Heart left ventricle (tissue), 16 donors: ENCODE results near the gene SMC5. TPM values are rescaled to one million over a fixed set of nuclear protein-coding genes. Genes with fewer than 3 reads are reported as not detected.
A peak's percentile ranks its signal among the peaks of the same experiment; 100 is the strongest.

Source experiments
- ATAC-seq, 4 donors: fragments of 200-7000 bp; cut with Tn5 transposase; one replicate each; pipeline ENCODE4 v1.9.1; 2020 to 2022; ENCODE audit warnings: moderate library complexity in 4 of 4, mild to moderate bottlenecking in 3 of 4, moderate number of reproducible peaks in 1 of 4
- DNase-seq, 5 donors: peaks; one replicate each; pipeline ENCODE4 v3.0.0-alpha.2; 2020
- H3K27ac ChIP-seq, 12 donors: fragments of 200-600 bp; sonication (generic) in 4 of 12; one replicate each; pipeline versions ENCODE4 v1.5.0 to v1.8.0; 2016 to 2022; ENCODE audit warnings: mild to moderate bottlenecking in 2 of 12
- H3K27me3 ChIP-seq, 9 donors: fragments of 200-600 bp; sonication (generic) in 2 of 9; one replicate each; pipeline versions ENCODE4 v1.5.1 to v1.8.0; 2016 to 2022; ENCODE audit warnings: mild to moderate bottlenecking in 3 of 9
- H3K36me3 ChIP-seq, 9 donors: fragments of 200-600 bp; sonication (generic) in 2 of 9; one replicate each; pipeline versions ENCODE4 v1.5.0 to v1.8.0; 2018 to 2022; ENCODE audit warnings: mild to moderate bottlenecking in 2 of 9
- H3K4me1 ChIP-seq, 12 donors: fragments of 200-600 bp; sonication (generic) in 4 of 12; one replicate each; pipeline versions ENCODE4 v1.5.0 to v1.8.0; 2016 to 2022; ENCODE audit warnings: mild to moderate bottlenecking in 3 of 12
- H3K4me3 ChIP-seq, 12 donors: fragments of 200-600 bp; sonication (generic) in 4 of 12; one replicate each; pipeline versions ENCODE4 v1.5.0 to v1.8.0; 2017 to 2022; ENCODE audit warnings: mild to moderate bottlenecking in 9 of 12, moderate library complexity in 4 of 12
- H3K9me3 ChIP-seq, 12 donors: fragments of 200-600 bp; sonication (generic) in 4 of 12; one replicate each; pipeline versions ENCODE4 v1.5.0 to v1.8.0; 2016 to 2022; ENCODE audit warnings: mild to moderate bottlenecking in 1 of 12
- CTCF ChIP-seq, 12 donors: fragments of 200-600 bp; sonication (generic) in 4 of 12; IDR thresholded peaks; one replicate each; pipeline versions ENCODE4 v1.5.0 to v1.8.0; 2018 to 2022; ENCODE audit warnings: antibody characterized with exemption in 12 of 12, mild to moderate bottlenecking in 5 of 12
- POLR2A ChIP-seq, 2 donors: fragments of 450-650 bp; IDR thresholded peaks; one replicate each; pipeline ENCODE4 v1.6.1; 2017; ENCODE audit warnings: antibody characterized with exemption in 2 of 2, mild to moderate bottlenecking in 2 of 2, moderate library complexity in 2 of 2
- WGBS, 4 donors: extraction: QIAGEN DNeasy Blood & Tissue Kit in 2 of 4; methylation state at CpG; one replicate each; pipeline versions ENCODE4 v1.1.5 to v1.1.7; 2013 to 2018; 5-methylcytosine and 5-hydroxymethylcytosine counted together
- intact Hi-C, 10 donors: fragments of 100-400 bp; cut with DNase I; formaldehyde crosslinking; loops; one replicate each; pipeline versions ENCODE4 v1.11.1 to v1.14.2; 2022
- polyA plus RNA-seq, 2 donors: library from polyadenylated mRNA; stranded (reverse); fragments of 200-250 nt; gene quantifications; one replicate each; pipeline ENCODE4 v1.2.3, GENCODE V29; 2013
- total RNA-seq, 9 donors: library from RNA; depleted of rRNA in 2 of 9; stranded (reverse); fragments of >200 nt in 2 of 9; fragmentation: NEBNext Ultra II Directional in 3 of 9; extraction: Animal tissue kit (Norgen Biotek cat#: 25700) in 3 of 9; gene quantifications; one replicate each; pipeline versions ENCODE4 v1.1.0 to v1.2.4, GENCODE V29; 2016 to 2023
- donor health status: ischemic (EF 13 %, LVEDD 7.1; RV severe dilation, severe dysfunction).
- donor health status: healthy with polysubstance abuse.
- donor health status: DM: no; HTN: yes; CAD: no.
- donor health status: DM: no; HTN: no; CAD: no.
- donor health status: ischemic (EF 25% LVEDD 6.9; RV normal size, moderate dysfunction).
- donor health status: ischemic (EF 25% LVEDD 5.7; RV mildly dilated, moderate dysfunction).
- donor health status: healthy.
- donor health status: DM: yes; HTN: yes; CAD: no.
- donor health status: ischemic (EF 35%, LVEDD 5.7; RV mildly dilated, moderate dysfunction).
- donor health status: nonischemic (EF 11% LVEDD 7.7; RV severe dilation, severe dysfunction).
- donor health status: DM: yes; HTN: yes; CAD: no.
- donor health status: PGD.
- donor health status: ischemic (EF 29% LVEDD 5.4; RV normal size, mild dysfunction).
- donor health status: nonischemic (EF 23%, LVEDD 6.1; RV moderate dilation, normal function).

The SMC5 gene
- total and polyA plus RNA-seq, 11 donors, result 6.8 to 14.6 (median 11.0) TPM

- Histone ChIP-seq H3K9me3 (no peaks in the 10 kb centered on the region), H3K27ac (no peak overlapping the region), H3K4me1 (no peaks in the 10 kb centered on the region), H3K4me3 (no peak overlapping the region), H3K36me3 (peaks cover 0 to 23% (median 0%) of the 10 kb centered on the region in 9 donors), H3K27me3 (no peaks in the 10 kb centered on the region)
- no peak for DNase-seq
- no peak for ATAC-seq
- TF ChIP-seq CTCF (IDR thresholded peaks at IDR 0.05) (no peak), POLR2A (IDR thresholded peaks at IDR 0.05) (no peak)
- intact Hi-C loops, result loop anchor here in 4 of 10 donors (10.0 kb wide), 5 partner anchors 85 to 245 kb away; no protein-coding TSS in a partner anchor
- 89 to 98% (median 96%) methylated on average over 2 of the region's 2 CpGs for WGBS, 4 donors
These were observed 38.6 kb upstream of the SMC5 start for GRCh38 chr9:70220216-70220615.

DNA sequence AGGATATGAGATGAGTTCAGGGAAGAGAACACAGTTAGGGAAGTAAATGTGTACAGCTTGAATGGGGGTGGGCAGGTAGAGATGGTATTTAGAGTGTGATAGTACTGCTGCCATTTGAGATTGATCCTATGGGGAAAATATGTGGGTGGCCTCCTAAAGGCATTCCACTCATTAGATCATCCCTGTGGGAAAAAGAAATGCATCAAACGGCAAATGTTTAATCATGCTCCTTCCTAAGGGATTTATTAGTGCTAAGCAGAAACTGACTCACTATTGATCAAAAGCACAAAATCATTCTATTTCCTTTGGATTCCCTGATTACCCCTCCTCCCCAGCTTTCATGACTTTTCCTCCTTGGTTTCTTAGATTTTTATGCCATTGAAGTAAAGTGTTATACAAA lies 36.4 kb upstream of the SMC5 start:
- ATAC-seq (no peak), DNase-seq (no peak)
- H3K27me3 ChIP-seq, result no peaks in the 10 kb centered on the region
- 81 to 89% (median 86%) methylated on average over 1 of the region's 1 CpG for WGBS, 4 donors
- H3K4me1 ChIP-seq, result no peaks in the 10 kb centered on the region
- H3K9me3 ChIP-seq, result no peaks in the 10 kb centered on the region
- intact Hi-C loops, result loop anchor here in 4 of 10 donors (10.0 kb wide), 5 partner anchors 88 to 248 kb away; no protein-coding TSS in a partner anchor
- H3K27ac ChIP-seq, result no peak overlapping the region
- H3K36me3 ChIP-seq, result peaks cover 0 to 38% (median 0%) of the 10 kb centered on the region in 9 donors
- no peak overlapping the region for H3K4me3 ChIP-seq
- TF ChIP-seq POLR2A (IDR thresholded peaks at IDR 0.05) (no peak), CTCF (IDR thresholded peaks at IDR 0.05) (no peak)

DNA sequence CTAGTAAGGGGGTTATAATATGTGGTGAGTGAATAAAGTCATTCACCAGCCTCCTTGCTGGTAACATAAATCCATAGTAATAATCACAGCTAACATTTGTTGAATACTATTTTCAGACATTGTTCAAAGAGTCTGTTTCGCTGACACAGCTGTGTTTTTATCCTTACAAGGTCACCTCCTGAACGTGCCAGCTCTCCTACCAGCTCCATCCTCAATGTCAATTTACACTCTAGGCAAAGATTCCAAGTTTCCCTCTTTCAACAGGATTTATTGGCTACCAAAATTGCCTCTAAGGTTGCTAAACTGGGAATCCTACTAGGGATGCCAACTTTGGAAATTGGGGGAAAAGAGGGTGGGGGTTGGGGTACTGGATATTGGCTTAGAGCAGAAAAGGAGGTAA lies 30.7 kb upstream of the SMC5 start:
- H3K27ac ChIP-seq, result peak overlapping the region in 3 of 12 donors; percentile 6 to 43 (median 13)
- peaks cover 0 to 15% (median 0%) of the 10 kb centered on the region in 9 donors for H3K36me3 ChIP-seq
- intact Hi-C loops, result loop anchor here in 6 of 10 donors (2.0 to 10.0 kb wide), 9 partner anchors 93 to 257 kb away; no protein-coding TSS in a partner anchor
- no peak for DNase-seq
- H3K9me3 ChIP-seq, result no peaks in the 10 kb centered on the region
- no peak for ATAC-seq
- H3K4me3 ChIP-seq, result no peak overlapping the region
- peaks cover 0 to 17% (median 9%) of the 10 kb centered on the region in 12 donors for H3K4me1 ChIP-seq
- WGBS, 4 donors, result 40 to 68% (median 54%) methylated on average over 2 of the region's 2 CpGs
- TF ChIP-seq CTCF (IDR thresholded peaks at IDR 0.05) (no peak), POLR2A (IDR thresholded peaks at IDR 0.05) (no peak)
- no peaks in the 10 kb centered on the region for H3K27me3 ChIP-seq

DNA sequence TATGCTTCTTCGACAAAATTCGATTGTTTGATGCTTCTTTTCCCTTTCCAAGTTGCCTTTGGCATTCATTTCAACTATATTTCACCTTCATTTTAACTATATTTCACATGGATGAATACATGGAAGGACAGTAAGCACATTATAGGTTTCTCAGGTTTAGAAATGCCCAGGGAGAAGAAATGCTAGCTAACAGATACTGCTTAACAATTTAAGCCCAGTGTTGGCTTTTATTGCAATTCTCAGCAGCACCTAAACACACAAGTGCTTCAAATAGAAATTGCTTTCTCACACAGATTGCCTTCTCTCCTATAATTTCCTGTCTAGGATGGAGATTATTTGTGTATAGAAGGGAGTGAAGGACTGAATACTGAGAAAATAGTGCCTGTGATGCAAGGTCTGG lies 30.2 kb upstream of the SMC5 start:
- TF ChIP-seq POLR2A (IDR thresholded peaks at IDR 0.05), result no peak
- TF ChIP-seq CTCF (IDR thresholded peaks at IDR 0.05), result no peak
- Histone ChIP-seq H3K9me3 (no peaks in the 10 kb centered on the region), H3K4me3 (peak overlapping the region in 2 of 12 donors; percentile 23 to 36), H3K27ac (peak overlapping the region in 7 of 12 donors; percentile 3 to 43 (median 19)), H3K36me3 (peaks cover 0 to 15% (median 0%) of the 10 kb centered on the region in 9 donors), H3K27me3 (no peaks in the 10 kb centered on the region), H3K4me1 (peaks cover 0 to 17% (median 9%) of the 10 kb centered on the region in 12 donors)
- DNase-seq (no peak), ATAC-seq (no peak)
- 85 to 89% (median 87%) methylated on average over 2 of the region's 2 CpGs for WGBS, 4 donors
- intact Hi-C loops, result loop anchor here in 6 of 10 donors (2.0 to 10.0 kb wide), 9 partner anchors 94 to 258 kb away; no protein-coding TSS in a partner anchor
